SKM-1 treated with dmso at 0.1 percent for 144 hours (cell line): ENCODE data around the gene TEX101.

ENCODE experiments used
- DNase-seq: peaks from one replicate; lab custom pipeline; 2025; ENCODE audit not compliant: unreplicated experiment; lab: John Stamatoyannopoulos, UW

Gene TEX101

DNA sequence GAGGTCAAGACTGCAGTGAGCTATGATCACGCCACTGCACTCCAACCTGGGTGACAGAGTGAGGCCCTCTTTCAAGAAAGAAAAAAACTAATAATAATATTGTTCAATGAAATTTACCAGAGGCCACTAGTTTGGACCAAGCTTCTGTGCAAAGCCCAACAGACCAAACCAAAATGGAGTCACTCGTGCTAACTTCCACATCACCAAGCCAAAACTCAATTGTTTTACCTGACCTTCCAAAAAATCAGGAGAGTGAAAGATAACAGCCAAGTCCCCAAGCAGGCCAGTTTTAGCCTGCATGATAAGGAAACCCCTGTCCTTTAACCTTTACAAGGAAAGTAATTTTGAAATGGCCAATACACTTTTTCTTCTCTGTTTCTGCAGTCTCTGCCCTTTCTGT is 30.7 kb downstream of the TEX101 start:
- no peak for DNase-seq

DNA sequence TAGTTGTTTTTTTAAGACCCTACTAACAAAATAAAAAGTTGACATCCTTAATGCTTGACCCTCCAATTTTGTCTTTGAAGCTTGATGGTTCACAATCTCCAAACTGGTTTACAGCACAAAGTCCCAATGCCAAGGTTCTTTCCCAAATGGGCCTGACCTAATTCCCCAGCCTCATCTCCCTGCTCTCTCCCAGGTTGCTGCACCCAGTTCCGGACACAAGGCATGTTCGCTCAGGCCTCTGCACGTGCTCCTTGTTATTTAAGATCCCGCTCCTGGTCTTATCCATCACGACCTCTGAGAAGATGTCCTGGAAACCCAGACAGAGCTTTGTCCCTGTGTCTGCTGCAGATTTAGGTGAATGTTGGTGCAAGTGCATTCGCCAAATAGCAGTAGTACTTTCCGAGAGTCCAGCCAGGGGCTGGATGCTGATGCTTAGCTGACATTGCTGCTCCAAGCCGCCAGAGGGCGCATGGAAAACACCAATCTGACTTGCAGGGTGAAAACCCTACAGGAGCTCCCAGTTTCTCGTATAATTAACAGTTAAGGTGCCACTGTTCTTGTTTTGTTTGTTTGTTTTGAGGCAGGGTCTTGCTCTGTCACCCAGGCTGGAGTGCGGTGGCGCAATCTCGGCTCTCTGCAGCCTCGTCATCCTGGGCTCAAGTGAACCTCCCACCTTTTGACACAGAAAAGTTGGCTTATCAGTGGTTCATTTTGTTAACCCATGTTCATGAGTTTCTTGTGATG is 32.2 kb downstream of the TEX101 start:
- DNase-seq = peak; percentile 10

DNA sequence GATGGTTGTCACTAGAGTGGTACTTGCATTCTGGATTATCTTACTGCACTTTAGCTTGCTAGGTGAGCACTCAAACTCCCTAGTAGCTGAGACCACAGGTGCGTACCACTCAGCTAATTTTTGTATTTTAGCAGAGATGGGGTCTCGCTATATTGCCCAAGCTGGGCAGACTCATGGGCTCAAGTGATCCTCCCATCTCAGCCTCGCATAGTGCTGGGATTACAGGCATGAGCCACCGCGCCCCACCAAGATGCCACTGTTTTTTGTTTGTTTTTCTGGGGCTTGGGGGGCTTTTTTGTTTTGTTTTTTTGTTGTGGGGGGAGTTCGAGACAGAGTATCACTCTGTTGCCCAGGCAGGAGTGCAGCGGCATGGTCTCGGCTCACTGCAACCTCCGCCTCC is 33.0 kb downstream of the TEX101 start:
- DNase-seq = no peak

DNA sequence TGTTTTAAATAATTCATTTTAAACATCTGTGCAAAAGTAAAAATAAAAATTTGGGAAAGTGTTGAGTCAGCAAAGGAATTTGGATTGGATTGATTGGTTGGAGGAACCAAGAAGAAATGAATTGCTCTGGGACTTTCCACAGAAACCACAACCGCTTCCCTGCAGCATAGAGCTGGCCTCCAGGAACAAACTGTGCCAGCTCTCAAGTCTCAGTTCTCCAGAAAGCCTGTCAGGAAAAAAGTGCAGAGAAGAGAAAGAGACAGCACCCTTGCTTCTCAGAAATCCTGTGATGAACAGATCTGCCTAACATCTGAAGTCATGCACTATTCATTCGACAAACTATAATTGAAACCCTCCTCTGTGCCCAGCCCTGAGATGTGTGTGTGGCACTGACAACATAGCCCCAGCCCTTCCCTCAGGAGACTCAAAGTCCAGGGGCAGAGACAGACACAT is 35.9 kb downstream of the TEX101 start:
- no peak for DNase-seq

DNA sequence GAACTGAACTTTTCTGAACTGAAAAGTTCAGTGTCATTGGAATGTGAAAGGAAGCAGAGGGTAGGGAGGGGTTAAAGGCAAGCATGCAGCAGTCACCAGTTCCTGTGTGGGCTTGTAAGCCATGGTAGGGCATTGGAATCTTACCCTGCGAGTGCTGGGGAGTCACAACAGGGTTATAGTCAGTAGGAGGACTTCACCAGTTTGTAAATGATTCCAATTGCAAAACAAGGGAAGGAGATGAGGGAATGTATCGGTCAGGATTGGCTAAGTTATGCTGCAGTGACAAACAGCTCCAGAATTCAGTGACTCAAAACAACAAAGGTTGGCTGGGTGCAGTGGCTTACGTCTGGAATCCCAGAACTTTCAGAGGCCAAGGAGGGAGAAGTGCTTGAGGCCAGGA is 37.9 kb downstream of the TEX101 start:
- DNase-seq = no peak

DNA sequence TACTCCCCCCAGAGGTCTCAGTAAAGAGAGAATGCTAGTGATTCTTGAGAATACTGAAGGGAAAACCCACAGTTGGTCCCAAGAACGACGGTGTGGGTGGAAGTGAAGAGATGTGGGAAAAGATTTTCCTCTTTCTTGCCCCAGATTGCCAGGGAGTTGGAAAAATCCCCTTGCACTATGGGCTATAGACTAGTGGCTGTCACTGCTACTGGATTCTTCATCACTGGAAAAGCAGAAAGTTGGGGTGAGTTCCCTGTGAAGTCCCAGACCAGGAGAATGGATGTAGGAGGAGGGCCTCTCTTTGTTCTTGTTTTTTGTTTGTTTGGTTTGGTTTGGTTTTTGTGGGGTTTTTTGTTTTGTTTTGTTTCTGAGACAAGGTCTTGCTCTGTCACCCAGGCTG is 39.3 kb downstream of the TEX101 start:
- no peak for DNase-seq

DNA sequence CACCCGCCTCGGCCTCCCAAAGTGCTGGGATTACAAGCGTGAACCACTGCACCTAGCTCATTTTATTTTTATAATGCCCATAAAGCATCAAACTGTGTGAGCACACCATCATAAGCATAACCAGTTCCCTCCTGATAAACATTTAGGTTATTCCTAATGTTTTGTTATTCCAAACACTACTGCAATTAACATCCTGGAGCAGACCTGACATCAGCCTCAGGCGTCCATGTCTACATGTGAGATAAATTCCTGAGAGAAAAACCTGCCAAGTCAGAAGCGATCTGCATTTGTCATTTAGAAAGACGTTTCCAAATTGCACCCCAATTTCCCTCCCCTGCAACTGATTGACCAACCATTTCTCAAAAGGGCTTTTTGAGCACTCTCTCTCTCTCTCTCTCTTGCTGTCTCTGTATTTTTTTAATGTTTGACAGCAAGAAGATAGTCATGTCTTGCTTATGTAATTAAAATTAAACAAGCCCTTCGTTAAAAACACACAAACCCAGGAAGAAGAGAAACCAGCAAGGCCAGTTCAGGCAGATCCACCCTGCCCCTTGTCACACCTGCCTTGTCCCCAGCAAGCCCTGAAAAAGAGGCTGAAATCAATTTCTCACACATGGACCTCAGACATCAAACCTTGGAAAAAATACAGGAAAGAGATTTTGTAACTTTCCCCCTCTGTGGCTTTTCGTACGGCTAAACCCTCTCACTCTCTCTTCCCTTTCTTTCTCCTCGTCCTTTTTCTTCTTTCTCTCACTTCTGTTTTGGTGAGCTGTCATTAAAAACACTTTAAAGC is 40.8 kb downstream of the TEX101 start:
- no peak for DNase-seq

DNA sequence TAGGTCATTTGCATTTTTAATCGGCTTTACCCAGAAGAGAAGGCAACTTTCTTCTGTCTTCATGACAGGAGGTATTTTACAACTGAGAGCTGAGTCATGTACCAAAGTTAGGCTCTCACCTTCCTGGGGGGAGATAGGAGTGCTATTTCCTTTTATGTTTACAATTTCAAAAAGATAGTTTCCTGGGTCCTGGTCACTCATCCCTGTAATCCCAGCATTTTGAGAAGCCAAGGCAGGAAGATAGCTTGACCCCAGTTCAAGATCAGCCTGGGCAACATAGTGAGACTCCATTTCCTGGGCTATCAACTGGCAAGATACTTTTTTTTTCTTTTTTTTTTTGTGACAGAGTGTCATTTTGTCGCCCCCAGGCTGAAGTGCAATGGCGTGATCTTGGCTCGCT is 43.1 kb downstream of the TEX101 start:
- no peak for DNase-seq

DNA sequence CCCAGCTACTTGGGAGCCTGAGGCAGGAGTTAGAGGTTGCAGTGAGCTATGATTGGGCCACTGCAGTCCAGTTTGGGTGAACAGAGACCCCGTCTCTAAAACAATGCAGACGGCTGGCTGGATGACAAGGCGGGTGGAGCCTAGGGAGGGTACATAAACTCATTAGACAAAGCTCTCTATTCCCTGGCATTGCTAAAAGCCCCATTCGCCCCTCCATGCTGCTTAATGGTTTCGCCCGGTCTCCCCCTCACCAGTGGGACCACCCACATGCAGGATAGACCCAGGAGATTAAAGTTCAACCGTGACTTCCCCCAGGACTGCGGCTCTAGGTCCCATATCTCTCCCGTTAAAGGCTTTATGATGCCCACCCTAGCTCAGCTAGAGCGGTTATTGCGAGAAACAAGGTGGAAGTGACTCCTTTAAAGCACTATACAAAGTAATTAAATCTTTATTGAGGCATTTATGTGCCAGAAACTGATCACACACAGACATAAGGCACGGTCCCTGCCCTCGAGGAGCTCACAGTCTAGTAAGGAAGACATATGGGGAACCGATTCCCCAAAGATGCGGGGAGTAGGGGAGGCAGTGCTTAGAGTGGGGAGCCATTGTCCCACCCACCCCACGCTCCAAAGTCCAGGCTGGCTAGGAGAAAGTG is 45.8 kb downstream of the TEX101 start:
- DNase-seq = no peak

DNA sequence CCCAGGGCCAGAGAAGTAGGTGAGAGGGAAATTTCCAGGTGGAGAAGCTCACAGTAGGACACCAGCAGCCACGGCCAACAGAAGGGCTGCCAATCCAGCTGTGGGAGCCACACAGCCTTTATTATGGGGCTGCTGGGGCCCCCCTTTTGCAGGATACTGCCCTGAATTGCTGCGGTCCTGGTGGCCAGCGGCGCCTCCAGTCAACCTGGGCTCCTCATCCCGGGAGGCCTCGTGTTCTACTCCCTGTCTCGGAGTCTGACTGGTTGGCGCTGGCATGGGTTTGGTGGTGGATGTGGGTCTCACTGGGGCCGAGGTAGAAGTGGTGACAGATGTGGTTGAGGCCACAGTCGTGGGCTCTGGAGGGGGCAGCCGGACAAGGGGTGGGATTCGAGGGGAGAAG is 46.6 kb downstream of the TEX101 start:
- DNase-seq = no peak

DNA sequence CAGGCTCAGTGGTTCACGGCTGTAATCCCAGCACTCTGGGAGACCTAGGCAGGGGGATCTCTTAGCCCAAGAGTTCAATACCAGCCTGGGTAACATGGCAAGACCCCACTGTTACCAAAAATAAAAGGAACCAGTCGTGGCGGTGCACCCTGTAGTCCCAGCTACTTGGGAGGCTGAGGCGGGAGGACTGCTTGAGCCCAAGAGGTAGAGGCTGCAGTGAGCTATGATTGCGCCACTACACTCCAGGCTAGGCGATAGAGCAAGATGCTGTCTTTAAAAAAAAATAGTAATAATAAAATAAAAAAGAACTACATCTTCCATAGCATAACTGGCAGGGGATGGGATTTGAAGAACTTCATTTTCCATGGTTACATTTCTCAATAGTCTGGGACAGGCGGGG is 47.7 kb downstream of the TEX101 start:
- DNase-seq = no peak

DNA sequence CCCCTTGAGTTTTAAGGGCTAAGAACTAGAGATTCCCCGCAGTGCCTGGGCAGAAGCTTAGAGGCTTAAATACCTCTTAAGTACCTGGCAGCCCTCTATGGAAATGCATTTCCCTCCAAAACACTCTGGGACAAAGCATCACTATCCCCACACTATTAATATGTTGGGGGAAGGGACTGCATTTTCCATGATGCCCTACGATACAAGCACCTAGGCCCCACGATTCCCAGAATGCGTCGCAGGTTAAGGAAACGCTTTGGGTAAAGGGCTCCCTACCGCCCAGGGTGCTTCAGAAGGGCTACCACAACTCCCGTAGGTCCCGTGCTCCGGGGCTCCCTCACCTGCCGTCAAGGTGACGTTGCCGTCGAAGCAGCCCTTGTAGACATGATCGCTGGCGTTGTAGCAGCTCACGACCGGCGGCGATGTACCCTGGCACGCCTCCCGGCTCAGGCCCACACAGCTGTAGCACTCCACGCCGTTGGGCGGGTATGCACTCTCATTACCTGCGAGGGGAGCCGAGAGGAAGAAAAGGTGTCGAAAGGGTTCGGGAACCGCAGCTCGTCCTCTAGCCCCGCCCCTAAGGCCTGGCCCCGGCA is 48.2 kb downstream of the TEX101 start:
- no peak for DNase-seq

DNA sequence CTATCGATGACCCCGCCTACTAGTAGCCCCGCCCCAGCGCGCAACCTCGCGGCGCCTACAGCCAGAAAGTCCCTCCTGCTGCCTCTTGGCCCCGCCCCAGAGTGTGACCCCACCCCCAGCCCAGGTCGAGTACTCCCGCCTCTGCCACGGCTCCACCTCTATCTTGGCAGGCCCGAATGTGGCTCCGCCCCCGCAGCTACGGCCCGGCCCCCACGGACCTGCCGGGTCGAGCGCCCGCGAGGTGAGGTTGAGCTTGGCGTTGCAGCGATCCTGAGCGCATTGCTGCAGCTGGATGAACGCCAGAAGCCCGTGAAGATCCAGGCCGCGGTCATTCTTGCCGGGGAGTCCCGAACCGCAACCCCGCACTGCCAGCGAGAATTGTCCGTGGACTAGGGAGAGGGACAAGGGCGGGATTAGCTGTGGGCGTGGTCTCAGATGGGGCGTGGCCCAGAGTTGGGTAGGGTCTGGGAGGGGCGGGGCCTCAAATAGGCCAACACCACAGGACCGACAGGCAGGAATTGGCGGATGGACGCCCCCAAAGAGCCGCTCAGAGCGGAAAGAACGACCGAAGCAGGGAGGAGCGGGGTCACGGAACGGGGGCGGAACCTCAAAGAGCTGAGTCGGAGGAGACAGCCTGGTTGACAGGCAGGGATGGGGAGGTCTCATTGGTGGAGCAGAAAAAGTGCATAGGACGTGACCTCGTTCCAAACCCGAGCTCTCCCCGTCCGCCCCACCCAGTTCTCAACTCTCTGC is 48.9 kb downstream of the TEX101 start:
- DNase-seq = peak; percentile 70

DNA sequence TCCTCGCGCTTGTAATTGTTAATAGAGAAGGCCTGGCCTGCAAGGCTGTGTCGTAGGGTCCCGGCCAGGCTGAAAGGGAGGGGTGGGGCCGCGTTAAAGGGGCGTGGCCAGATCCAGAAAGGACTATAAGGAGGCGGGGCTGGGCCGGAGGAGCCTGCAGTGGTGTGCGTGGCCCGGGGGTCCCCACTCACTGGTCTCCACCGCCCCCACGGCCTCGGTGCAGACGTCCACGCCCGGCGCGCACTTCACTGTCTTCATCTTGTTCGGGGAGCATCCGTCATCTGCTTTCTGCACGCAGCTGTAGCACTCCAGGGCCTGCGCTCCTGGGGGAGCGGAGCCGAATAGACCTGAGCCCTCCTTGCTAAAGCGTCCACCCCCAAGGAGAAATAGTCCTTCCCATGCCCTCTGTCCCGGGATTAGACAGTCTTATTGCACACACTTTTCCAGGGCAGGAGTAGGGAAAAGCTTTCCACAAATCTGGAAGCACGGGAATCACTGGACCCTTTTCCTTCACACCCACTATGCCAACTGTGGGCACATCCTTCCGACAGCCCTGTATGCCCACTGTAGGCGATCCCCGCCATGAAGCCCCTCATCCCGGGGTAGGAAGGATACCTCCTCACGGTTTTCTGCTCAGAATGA is 49.6 kb downstream of the TEX101 start:
- no peak for DNase-seq

DNA sequence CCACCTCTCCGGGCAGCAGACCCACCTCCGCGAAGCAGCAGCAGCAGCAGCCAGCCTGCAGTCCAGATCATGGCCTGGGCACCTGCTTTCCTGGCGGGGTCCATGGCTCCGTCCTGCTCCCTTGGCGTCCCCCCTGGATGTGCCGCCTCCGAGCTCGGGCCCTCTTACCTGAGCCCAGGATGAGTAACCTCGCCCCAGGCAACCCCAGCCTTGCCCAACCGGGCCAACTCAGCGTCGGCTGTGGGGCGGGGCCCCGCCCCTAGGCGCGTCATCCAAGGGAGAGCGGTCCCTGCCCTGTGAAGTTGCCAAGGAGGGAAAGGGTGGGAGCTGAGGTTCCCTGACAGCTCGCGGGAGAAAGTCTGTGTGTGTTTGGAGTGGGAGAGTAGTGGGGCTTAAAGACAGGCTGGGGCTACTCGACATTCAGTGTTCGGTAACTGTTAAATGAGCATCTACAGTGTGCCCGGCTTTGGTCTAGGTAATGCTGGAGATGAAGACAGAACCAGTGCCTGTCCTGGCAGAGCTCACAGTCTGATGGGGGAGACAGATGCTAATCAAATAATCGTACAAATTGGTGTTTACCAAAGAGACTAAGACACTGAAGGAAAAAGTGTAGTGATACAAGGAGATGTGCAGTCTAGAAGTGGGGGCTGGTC is 50.9 kb downstream of the TEX101 start, which contains the start of gene LYPD3:
Gene LYPD3 (minus strand): TSS at position 141 of the 653 bp plus-strand sequence. CDS start 37 bp downstream, at position 104.
- no peak for DNase-seq

DNA sequence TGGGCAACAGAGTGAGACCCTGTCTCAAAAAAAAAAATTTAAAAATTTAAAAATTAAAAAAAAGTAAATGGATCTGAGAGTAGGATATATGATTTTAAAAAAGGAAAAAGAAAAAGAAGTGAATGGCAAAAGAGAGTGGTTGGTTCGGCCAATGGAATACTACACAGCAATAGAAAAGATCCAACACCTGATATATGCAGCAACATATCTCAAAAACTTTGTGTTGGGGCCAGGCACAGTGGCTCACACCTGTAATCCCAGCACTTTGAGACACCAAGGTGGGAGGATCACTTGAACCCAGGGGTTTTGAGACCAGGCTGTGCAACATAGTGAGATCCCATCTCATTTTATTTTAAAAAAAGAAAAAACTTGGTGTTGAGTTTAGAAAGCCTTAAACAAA is 52.1 kb downstream of the TEX101 start:
- no peak for DNase-seq

DNA sequence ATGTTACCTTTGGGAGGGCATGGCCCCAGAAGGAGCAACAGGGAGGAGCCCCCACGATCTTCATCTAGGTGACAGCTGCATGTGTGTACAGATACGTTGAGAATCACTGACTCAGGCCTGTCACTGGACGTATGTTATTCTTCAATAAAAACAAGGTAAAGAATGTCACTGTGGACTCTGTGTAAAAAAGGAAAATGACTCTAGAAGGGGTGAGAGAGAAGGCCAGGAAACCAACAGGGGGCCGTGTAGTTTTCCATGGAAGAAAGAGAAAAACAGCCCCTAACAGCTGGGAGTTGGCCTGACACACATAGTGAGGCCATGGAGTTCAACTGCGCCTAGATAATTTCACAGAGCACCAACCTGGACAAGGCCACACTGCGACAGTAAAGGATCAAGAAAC is 52.6 kb downstream of the TEX101 start:
- DNase-seq = no peak

DNA sequence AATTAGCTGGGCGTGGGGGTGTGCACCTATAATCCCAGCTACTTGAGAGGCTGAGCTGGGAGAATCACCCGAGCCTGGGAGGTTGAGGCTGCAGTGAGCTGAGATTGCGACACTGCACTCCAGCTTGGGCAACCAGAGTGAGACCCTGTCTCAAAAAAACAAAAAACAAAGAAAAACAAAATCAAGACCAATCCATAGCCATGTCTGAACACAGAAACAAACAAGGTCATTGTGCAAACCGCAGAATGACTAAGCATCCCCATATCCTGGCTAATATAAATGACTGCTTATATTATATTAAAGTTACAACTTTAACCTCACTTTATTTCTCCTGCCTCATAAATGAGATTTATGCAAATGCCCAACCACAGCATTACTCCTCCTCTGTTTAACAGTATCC is 53.0 kb downstream of the TEX101 start:
- no peak for DNase-seq
